D341Med (cell line): ENCODE data around the gene PTRH2.
A peak's percentile ranks its signal among the peaks of the same experiment; 100 is the strongest.
"Not testable (repeated sequence)": the region's sequence is repeated elsewhere in the genome, so short reads cannot be mapped to it uniquely, and the experiment has no call there.

Source experiments
- DNase-seq: peaks from one replicate; pipeline ENCODE4 v3.0.0; 2012; ENCODE audit warnings: low spot score

The PTRH2 gene

DNA sequence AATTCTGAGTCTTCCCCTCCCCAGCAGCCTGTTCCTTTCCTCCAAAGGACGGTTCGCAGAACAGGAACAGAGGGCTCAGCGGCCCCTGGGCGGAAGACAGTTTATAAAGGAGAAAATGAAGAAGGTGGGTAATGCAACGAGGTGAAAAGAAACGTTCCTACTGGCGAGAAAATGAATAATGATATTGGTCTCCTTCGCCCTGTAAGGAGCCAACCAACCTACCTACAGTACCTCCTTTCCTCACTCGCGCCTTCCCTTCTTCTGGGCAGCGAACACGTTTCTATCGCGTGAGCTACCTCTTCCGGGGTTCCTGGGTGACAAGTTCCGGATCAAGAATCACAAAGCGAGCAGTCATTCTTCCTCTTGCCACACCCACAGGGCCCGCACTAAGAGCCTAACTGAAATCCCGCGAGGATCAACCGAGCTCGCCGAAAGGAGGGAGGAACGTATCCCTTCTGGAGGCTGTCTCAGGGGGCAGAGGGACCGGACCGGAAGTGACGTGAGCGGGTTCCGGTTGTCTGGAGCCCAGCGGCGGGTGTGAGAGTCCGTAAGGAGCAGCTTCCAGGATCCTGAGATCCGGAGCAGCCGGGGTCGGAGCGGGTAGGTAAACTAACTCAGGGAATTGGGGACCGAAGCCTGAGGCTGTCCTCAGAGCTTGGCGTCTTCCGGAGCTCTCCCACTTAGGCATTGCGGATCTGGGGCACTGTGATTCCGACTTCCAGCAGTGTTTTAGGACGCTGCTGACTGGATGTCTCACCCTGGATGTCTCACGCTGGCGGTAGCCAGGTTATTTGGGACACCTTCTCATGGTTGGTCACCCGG is at the start of gene PTRH2, which contains the start of gene VMP1:
Gene PTRH2, minus strand, starts transcription at position 282 of the 822 bp plus-strand sequence. CDS start 9,452 bp downstream, outside the sequence.
Gene VMP1, plus strand, starts transcription at position 506 of the 822 bp plus-strand sequence. CDS start 23,793 bp downstream, outside the sequence.
- DNase-seq: peak; percentile 99

DNA sequence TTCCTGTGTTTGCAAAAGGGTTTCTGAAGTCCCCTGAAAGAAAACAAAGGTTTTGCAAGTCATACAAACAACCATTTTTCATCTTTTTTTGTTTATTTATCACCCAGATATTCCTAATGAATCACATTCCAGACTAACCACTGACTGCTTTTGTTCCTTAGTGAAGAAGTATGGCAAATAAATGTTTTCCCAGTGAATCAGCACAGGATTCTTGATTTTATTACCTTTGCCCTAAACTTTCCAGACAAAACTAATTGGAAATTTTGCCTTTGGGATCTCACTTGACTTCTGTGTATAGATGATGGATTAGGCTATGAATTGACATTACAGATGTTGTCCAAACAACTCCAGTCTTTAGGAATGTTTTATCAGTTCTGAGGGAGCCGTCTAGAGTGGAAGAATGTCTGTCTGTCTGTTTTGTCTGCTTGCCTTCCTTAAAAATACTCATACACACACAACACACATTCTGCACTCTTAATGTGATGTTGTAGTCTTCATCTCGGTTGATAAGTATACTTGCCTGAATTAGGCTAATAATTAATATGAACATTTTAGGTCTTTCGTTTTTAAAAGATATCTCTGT is 49.1 kb upstream of the PTRH2 start:
- no peak for DNase-seq

GRCh38 chr17:59755069-59755468 is 47.8 kb upstream of the PTRH2 start:
- not testable (repeated sequence) for DNase-seq

DNA sequence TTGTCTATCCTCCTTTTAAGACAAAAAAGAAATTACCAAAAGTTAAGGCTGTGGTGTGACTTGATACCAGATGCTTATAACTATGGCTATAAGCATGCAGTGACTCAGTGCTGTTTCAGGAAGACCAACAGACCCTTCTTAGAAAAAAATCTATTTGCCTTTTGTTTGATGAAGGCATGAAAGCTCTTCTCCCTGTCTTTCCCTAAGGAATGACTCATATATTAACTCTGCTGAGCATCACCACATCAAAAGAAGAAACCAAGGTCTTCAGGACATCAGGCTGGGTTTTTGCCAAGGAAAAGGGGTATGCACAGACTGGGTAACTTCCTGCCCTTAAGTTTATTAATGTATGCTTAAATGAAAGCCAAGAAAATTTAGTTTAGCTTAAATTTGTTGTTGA is 47.3 kb upstream of the PTRH2 start:
- no peak for DNase-seq

DNA sequence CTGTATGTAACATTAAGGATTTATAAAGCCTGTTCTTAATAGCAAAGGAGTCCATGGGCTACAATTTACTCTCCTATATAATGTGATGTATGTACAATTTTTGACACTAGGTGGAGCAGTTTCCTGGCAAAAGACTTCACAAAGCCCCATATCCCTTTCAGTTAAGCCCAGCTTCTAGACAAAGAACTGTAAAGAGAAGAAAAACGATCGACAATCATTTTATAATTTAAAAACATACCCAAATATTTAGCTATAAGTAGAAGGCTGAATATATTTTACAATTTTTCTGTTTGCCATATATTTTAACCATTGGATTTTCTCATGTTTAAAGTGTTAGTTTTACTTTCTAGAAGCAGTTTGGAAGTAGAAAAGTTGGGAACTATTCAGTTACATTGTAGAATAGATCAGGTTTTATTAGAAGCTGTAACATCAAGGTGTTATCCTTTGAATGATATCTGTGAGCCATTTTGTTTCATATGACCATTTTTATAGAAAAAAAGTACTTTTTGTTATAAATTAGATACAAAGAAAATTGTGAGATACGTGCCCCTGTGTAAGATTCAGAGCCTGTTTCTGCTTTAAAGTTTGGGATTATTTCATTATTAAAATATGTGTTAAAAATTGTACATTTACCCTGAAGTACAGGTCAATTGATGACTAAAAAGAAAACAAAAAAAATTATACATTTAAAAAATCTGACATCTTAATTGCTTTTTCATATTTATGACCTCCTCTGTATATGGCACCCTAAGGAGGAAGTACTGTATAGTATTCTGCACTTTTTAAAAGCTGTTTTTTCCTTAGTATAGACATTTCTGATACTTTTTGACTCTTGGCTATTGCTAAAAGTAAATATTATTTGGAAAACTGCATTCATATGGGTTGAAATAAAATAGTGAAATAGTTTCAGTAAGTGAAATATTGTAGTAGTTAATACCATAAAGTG is 46.6 kb upstream of the PTRH2 start:
- DNase-seq: peak; percentile 73

GRCh38 chr17:59752922-59753321 is 45.7 kb upstream of the PTRH2 start:
- DNase-seq: no peak

- DNase-seq: no peak
These were observed 45.2 kb upstream of the PTRH2 start for GRCh38 chr17:59752446-59752845.

DNA sequence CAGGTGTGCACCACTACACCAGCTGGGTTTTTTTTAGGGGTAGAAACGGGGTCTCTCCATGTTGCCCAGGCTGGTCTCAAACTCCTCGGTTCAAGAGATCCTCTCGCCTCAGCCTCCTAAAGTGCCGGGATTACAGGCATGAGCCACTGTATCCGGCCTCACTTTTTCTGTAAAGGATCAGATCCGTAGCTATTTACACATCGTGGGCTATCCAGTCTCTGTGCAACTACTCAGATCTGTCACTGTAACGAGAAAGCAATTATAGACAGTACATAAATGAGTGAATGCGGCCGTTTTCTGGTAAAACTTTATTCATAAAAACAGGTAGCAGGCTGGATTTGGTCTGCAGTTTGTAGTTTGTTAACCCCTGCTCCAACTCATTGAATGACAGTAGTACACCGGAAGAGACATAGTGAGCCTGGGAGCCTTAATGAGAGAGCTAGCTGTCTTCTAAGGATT is 44.8 kb upstream of the PTRH2 start:
- no peak for DNase-seq

- no peak for DNase-seq
These were observed 41.4 kb upstream of the PTRH2 start for GRCh38 chr17:59748591-59748990.

GRCh38 chr17:59746849-59747445 is 39.7 kb upstream of the PTRH2 start:
- peak; percentile 47 for DNase-seq

- DNase-seq: no peak
These were observed 37.8 kb upstream of the PTRH2 start for GRCh38 chr17:59745040-59745439.

DNA sequence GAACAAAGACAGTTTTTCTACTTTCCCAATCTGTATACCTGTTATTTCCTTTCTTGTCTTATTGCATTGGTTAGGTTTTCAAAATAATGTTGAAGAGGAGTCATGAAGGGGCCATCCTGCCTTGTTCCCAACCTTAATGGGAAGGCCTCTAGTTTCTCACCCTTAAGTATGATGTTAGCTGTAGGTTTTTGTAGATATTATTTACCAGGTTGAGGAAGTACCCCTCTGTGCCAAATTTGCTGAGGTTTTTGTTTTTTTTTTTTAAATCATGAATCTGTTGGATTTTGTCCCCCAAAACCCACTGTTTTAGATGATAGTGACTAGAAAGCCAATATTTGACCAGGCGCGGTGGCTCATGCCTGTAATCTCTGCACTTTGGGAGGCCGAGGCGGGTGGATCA is 36.6 kb upstream of the PTRH2 start:
- DNase-seq: no peak

DNA sequence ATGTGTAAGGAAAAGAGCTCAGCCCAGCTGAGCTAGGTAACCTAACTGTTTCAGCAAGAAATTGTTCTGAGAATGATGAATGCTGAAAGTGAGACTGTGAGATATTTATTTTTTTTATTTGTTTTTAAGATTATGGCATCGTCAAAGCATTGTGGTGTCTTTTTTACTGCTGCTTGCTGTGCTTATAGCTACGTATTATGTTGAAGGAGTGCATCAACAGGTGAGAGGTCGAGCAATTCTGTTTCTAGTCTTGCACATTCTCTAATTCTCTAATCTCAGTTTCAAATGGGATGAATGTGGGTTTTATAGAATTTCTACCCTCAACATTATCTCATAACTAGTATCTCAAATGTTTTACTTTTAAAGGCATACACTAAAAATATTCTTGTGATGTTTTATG is 30.1 kb upstream of the PTRH2 start:
- DNase-seq: no peak

GRCh38 chr17:59734226-59734625 is 27.0 kb upstream of the PTRH2 start:
- DNase-seq: no peak

- no peak for DNase-seq
These were observed 26.5 kb upstream of the PTRH2 start for GRCh38 chr17:59733697-59734096.

GRCh38 chr17:59730268-59730834 is 23.1 kb upstream of the PTRH2 start:
- no peak for DNase-seq

DNA sequence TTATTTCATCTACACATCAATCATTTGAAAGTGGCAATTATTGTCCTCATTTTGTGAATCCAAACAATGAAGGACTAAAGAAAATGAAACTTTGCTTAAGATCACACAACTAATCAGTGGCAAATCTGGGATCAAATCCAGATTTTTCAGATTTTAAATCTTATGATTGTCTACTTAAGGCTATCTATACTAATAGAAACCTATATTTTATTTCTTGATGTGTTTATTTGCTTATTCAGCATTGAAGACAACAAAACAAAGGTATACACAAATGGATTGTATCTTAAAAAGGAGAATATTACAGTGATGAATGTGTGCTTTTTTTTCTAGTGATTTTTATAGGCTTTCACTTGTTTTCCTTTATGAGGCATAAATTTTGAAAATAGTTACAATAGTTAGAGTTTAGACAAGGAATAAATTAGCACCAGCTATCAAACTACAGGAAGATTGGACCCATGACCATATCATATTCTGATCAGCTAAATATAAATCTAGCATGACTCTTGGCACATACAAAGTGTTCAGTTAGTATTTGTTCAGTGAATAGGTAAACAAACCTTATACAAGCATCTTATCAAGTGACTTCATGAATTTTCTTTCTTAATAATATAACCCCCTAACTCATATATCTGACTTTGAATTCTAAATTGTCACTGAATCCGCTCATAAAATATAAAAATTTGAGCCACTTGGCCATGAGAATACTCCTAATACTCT is 20.7 kb upstream of the PTRH2 start:
- DNase-seq: no peak

DNA sequence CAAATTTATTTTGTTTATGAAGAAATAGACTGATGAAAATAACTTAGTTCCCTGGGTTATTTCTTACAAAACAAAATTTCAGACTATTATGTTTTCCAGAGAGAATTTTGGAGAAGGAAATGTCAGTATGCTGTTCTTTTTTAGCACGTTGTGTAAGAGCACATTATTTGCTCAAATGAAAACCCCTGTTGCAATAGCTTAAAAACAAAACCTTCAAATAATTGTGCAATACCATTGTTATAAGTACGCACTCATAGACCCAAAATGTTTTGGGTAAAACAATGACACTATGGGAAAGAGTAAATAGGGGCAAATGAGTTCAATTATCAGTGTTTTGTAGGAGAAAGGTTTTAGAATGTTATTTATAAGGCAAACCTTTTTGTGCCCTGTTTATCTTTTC is 18.5 kb upstream of the PTRH2 start:
- DNase-seq: no peak

- DNase-seq: no peak
These were observed 16.4 kb upstream of the PTRH2 start for GRCh38 chr17:59723607-59724006.

DNA sequence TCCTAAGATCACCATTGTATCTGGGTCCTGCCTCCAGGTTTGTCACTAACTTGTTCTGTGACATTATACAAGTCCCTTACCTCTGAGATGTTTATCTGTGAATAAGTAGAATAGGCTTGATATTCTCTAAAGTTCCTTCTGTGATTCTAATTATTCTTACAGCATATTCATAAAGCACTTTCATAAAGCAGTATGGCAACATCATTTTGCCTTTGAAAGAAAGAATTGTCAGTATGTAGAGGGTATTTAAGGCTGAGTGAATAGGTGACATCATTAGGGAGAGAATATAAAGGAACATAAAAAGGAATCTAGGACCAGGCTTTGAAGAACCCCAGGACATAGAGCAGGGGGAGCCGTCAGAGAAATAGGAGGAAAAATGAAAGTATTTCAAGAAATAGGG is 15.8 kb upstream of the PTRH2 start:
- no peak for DNase-seq

DNA sequence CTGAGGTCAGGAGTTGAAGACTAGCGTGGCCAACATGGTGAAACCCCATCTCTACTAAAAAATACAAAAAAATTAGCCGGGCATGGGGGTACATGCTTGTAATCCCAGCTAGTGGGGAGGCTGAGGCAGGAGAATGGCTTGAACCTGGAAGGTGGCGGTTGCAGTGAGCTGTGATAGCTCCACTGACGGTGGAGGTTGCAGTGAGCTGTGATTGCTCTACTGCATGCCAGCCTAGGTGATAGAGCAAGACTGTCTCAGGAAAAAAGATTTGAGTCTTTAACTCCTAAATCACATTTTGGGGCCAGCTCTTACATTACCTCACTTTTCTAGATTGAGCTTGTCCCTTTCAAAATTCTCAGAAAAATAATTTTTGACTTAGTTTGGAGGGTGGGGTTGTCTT is 15.4 kb upstream of the PTRH2 start:
- DNase-seq: no peak
